GM12878 (cell line): Measurements from ENCODE around the gene ASIC4. TPM values are rescaled to one million over a fixed set of nuclear protein-coding genes. Genes with fewer than 3 reads are reported as not detected.

Experiments
- ATAC-seq: fragments of 200-7000 bp; cut with Tn5 transposase; 3 replicates; pipeline ENCODE4 v1.9.1; 2020; ENCODE audit warnings: mild to moderate bottlenecking, moderate library complexity
- BruUV-seq: library from RNA; stranded (reverse); fragments of 400-500 nt; replicated peaks from 2 replicates; lab custom pipeline; 2021; lab: Mats Ljungman, UMichigan
- CTCF ChIA-PET: fragments of 300-600 bp; sonication (Branson Sonifier 250); formaldehyde crosslinking; extraction: SDS; loops from one replicate; lab custom pipeline; 2021; ENCODE audit warnings: inconsistent platforms; lab: Yijun Ruan, JAX
- POLR2A ChIA-PET: fragments of 350-600 bp; formaldehyde crosslinking; extraction: SDS; loops from one replicate; lab custom pipeline; 2021; ENCODE audit warnings: inconsistent platforms; lab: Charles Lee
- RAD21 ChIA-PET: fragments of 300-600 bp; sonication (Branson Sonifier 250); formaldehyde crosslinking; loops from one replicate; lab custom pipeline; 2023; ENCODE audit warnings: antibody characterized with exemption; ENCODE audit not compliant: unreplicated experiment; lab: Charles Lee
- SMC1A ChIA-PET: fragments of 300-600 bp; sonication (Branson Sonifier 250); formaldehyde crosslinking; loops from one replicate; lab custom pipeline; 2023; ENCODE audit not compliant: unreplicated experiment, uncharacterized antibody; lab: Charles Lee
- DNase-seq: peaks from one replicate; pipeline ENCODE4 v3.0.0-alpha.2; 2011; ENCODE audit warnings: low read depth, low spot score
- FAIRE-seq: peaks from 3 replicates; lab custom pipeline; 2011; peaks lifted over from hg19 to GRCh38; lab: Jason Lieb, UNC
- H2AFZ ChIP-seq: 2 replicates; pipeline ENCODE4 v1.6.0; 2011; ENCODE audit warnings: low read depth, low read length, control low read depth; ENCODE audit not compliant: control insufficient read depth
- H3K27ac ChIP-seq: 2 replicates; pipeline ENCODE4 v1.5.1; 2011; ENCODE audit warnings: control low read depth; ENCODE audit not compliant: control insufficient read depth, insufficient read depth
- H3K27me3 ChIP-seq, 2 experiments: replicated peaks in 1 of 2; 2 replicates each; pipeline versions ENCODE4 v1.6.0 to v1.6.1; 2011; ENCODE audit warnings: low read length in 1 of 2; ENCODE audit not compliant: control insufficient read depth in 2 of 2, insufficient read depth in 2 of 2
- H3K36me3 ChIP-seq, 2 experiments: 2 replicates each; pipeline ENCODE4 v1.5.1; 2011; ENCODE audit warnings: low read length in 1 of 2; ENCODE audit not compliant: control insufficient read depth in 2 of 2, insufficient read depth in 2 of 2
- H3K4me1 ChIP-seq: 2 replicates; pipeline ENCODE4 v1.6.1; 2011; ENCODE audit warnings: mild to moderate bottlenecking, low read length, moderate library complexity, mixed read lengths; ENCODE audit not compliant: control insufficient read depth, insufficient read depth
- H3K4me2 ChIP-seq: 2 replicates; pipeline ENCODE4 v1.6.0; 2011; ENCODE audit warnings: control low read depth; ENCODE audit not compliant: control insufficient read depth, insufficient read depth
- H3K4me3 ChIP-seq: fragments of 200-600 bp; sonication (generic); 2 replicates; pipeline ENCODE4 v1.5.1; 2016
- H3K79me2 ChIP-seq: 2 replicates; pipeline ENCODE4 v1.6.0; 2011; ENCODE audit warnings: low read length; ENCODE audit not compliant: control insufficient read depth, insufficient read depth
- H3K9ac ChIP-seq: 2 replicates; pipeline ENCODE4 v1.8.0; 2011; ENCODE audit warnings: low read length, control low read depth, mixed read lengths; ENCODE audit not compliant: control insufficient read depth, insufficient read depth
- H3K9me3 ChIP-seq: replicated peaks from 3 replicates; pipeline ENCODE4 v1.5.1; 2011; ENCODE audit warnings: mild to moderate bottlenecking, low read length; ENCODE audit not compliant: control insufficient read depth, insufficient read depth
- H4K20me1 ChIP-seq: 2 replicates; pipeline ENCODE4 v1.6.0; 2011; ENCODE audit not compliant: control insufficient read depth, insufficient read depth
- BACH1 ChIP-seq: fragments of 450-650 bp; IDR thresholded peaks from 2 replicates; pipeline ENCODE4 v1.6.1; 2017; ENCODE audit warnings: mild to moderate bottlenecking, borderline replicate concordance
- EGR1 ChIP-seq, 2 experiments: IDR thresholded peaks; 1 replicate in 1 of 2; 2 replicates in 1 of 2; pipeline ENCODE4 v1.6.1; 2011 to 2012; ENCODE audit warnings: low read depth in 2 of 2, low read length in 2 of 2, borderline replicate concordance in 1 of 2, mild to moderate bottlenecking in 1 of 2, moderate library complexity in 1 of 2
- ESRRA ChIP-seq: IDR thresholded peaks from 2 replicates; pipeline ENCODE4 v1.6.1; 2012; ENCODE audit warnings: mild to moderate bottlenecking, low read length, improper control_type of control experiment
- NBN ChIP-seq: fragments of 450-650 bp; IDR thresholded peaks from 2 replicates; pipeline ENCODE4 v1.6.1; 2016
- NFYB ChIP-seq: IDR thresholded peaks from 2 replicates; pipeline ENCODE4 v1.6.1; 2011; ENCODE audit warnings: low read depth, mild to moderate bottlenecking, low read length, improper control_type of control experiment, moderate library complexity; ENCODE audit not compliant: insufficient read depth
- RB1 ChIP-seq: fragments of 450-650 bp; formaldehyde crosslinking; IDR thresholded peaks from 2 replicates; pipeline ENCODE4 v1.6.1; 2017; ENCODE audit warnings: mild to moderate bottlenecking, borderline replicate concordance
- WGBS: methylation state at CpG from one replicate; pipeline ENCODE4 v1.1.6; 2016; ENCODE audit warnings: low lambda C conversion rate; ENCODE audit not compliant: insufficient replicate concordance, insufficient coverage; ENCODE audit errors: missing lambda C conversion rate; 5-methylcytosine and 5-hydroxymethylcytosine counted together
- in situ Hi-C: fragments of 300-500 bp; cut with MboI; formaldehyde crosslinking; loops from 9 replicates; pipeline ENCODE4 v1.14.3; 2018; ENCODE audit warnings: mixed read lengths
- intact Hi-C: fragments of 100-400 bp; cut with micrococcal nuclease; formaldehyde crosslinking; loops from one replicate; pipeline ENCODE4 v1.14.2; 2022; ENCODE audit not compliant: unreplicated experiment
- polyA plus RNA-seq, 11 experiments: library from polyadenylated mRNA; depleted of rRNA in 4 of 11; unstranded in 6 of 11; stranded (reverse) in 5 of 11; fragments of >200 nt; fragmentation: Nextera tagmentation in 4 of 11; fragmentation: Illumina TruSeq in 1 of 11; extraction: Ambion mirVana in 4 of 11; extraction: Trizol in 1 of 11; gene quantifications; 1 replicate in 1 of 11; 2 replicates in 10 of 11; pipeline versions ENCODE4 v1.2.1 to v1.2.3, GENCODE V29; 2011 to 2016; ENCODE audit warnings: inconsistent platforms in 2 of 11, missing spikeins in 2 of 11, low read depth in 1 of 11
- total RNA-seq, 4 experiments: library from RNA; depleted of rRNA in 3 of 4; stranded (reverse); fragments of >200 nt in 3 of 4; fragmentation: Illumina TruSeq in 1 of 4; extraction: Trizol in 1 of 4; gene quantifications; 2 replicates each; pipeline versions ENCODE4 v1.2.1 to v1.2.3, GENCODE V29; 2013 to 2021
- TF ChIP-seq, protein P1 (sequence below): fragments of 450-650 bp; IDR thresholded peaks from 2 replicates; pipeline ENCODE4 v1.6.1; 2018; ENCODE audit warnings: borderline replicate concordance, mild to moderate bottlenecking; ENCODE audit not compliant: partially characterized antibody

Gene ASIC4
- total and polyA plus RNA-seq, 10 of the 15 experiments (the other 5 are each of a cell fraction or from before 2014, with no cell fraction given) = 0.01 TPM; not detected in 9

DNA sequence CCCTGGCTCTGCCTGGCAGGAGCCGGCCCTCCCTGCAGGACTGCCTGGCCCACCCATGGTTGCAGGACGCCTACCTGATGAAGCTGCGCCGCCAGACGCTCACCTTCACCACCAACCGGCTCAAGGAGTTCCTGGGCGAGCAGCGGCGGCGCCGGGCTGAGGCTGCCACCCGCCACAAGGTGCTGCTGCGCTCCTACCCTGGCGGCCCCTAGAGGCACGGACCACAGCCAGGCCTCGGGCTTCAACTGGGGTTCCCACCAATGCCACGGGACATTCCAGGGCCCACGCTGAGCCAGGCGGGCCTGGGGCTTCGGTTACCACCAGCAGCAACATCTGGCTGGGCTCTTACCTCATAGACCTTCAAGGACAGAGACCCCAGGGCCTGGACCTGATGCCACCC, 21.7 kb upstream of the ASIC4 start:
- ChIA-PET POLR2A (no interaction called here), RAD21 (no interaction called here), CTCF (interaction anchor here (1.9 to 11.4 kb wide), 2 partner anchors 36 to 90 kb away, joined by 9 to 224 read pairs; no protein-coding TSS in a partner anchor), SMC1A (interaction anchor here (0.9 to 1.2 kb wide), 2 partner anchors 35 to 37 kb away, joined by 3 to 4 read pairs; no protein-coding TSS in a partner anchor)
- Histone ChIP-seq H2AFZ (no peak overlapping the region), H3K79me2 (no peaks in the 10 kb centered on the region), H3K9ac (no peak overlapping the region), H3K4me2 (no peak overlapping the region), H4K20me1 (no peaks in the 10 kb centered on the region), H3K9me3 (no peaks in the 10 kb centered on the region; the same call in 2 of the 3 replicates), H3K36me3 (no peaks in the 10 kb centered on the region), H3K4me3 (no peak overlapping the region), H3K27me3 (peaks cover 15% of the 10 kb centered on the region in 2 experiments), H3K4me1 (peaks cover 3% of the 10 kb centered on the region; the same call in 1 of the 2 replicates), H3K27ac (no peak overlapping the region)
- no peak for DNase-seq
- in situ Hi-C loops = no loop called here
- 34% methylated on average over 19 of the region's 20 CpGs for WGBS
- ATAC-seq = no peak
- no TSS peak for BruUV-seq
- no peak for TF ChIP-seq NBN
- no peak for TF ChIP-seq NFYB
- no peak for TF ChIP-seq ESRRA
- TF ChIP-seq EGR1 (IDR thresholded peaks at IDR 0.05; ENCODE audit: borderline replicate concordance in 1 of 2, low read depth in 2 of 2, low read length in 2 of 2) = no peak
- no peak for TF ChIP-seq RB1
- intact Hi-C loops = no loop called here
- FAIRE-seq = no peak

DNA sequence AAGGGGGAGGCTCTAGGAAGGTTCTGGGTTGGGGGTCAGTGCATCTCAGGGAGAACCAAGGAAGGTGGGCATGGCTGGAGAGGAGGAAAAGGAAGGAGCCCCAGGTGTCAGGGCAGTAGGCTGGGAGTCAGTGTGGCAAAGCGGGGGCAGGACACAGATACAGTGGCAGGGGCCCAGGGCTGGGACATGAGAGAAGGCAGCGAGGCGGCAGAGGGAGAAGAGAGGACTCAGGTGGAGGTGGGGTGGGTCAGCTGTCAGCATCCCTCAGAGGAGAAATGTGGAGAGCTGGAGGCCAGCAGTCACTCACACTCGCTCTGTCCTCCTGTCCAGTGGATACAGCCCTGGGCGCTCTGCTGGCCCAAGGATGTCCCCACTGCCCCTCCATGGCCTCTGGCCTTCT, 21.2 kb upstream of the ASIC4 start:
- BruUV-seq = no TSS peak

More for the DNA sequence above, 21.2 kb upstream of the ASIC4 start:
- Histone ChIP-seq H3K4me1 (peaks cover 6% of the 10 kb centered on the region), H4K20me1 (no peaks in the 10 kb centered on the region), H3K9me3 (no peaks in the 10 kb centered on the region; the same call in 2 of the 3 replicates), H3K4me3 (no peak overlapping the region), H3K27ac (no peak overlapping the region), H3K9ac (no peak overlapping the region), H3K36me3 (no peaks in the 10 kb centered on the region), H2AFZ (no peak overlapping the region), H3K27me3 (peaks cover 13 to 15% of the 10 kb centered on the region in 2 experiments), H3K79me2 (no peaks in the 10 kb centered on the region), H3K4me2 (no peak overlapping the region)
- in situ Hi-C loops (no loop called here), intact Hi-C loops (no loop called here)
- SMC1A ChIA-PET = no interaction called here
- RAD21 ChIA-PET = no interaction called here
- POLR2A ChIA-PET = no interaction called here
- ATAC-seq = no peak
- TF ChIP-seq, protein P1, sequence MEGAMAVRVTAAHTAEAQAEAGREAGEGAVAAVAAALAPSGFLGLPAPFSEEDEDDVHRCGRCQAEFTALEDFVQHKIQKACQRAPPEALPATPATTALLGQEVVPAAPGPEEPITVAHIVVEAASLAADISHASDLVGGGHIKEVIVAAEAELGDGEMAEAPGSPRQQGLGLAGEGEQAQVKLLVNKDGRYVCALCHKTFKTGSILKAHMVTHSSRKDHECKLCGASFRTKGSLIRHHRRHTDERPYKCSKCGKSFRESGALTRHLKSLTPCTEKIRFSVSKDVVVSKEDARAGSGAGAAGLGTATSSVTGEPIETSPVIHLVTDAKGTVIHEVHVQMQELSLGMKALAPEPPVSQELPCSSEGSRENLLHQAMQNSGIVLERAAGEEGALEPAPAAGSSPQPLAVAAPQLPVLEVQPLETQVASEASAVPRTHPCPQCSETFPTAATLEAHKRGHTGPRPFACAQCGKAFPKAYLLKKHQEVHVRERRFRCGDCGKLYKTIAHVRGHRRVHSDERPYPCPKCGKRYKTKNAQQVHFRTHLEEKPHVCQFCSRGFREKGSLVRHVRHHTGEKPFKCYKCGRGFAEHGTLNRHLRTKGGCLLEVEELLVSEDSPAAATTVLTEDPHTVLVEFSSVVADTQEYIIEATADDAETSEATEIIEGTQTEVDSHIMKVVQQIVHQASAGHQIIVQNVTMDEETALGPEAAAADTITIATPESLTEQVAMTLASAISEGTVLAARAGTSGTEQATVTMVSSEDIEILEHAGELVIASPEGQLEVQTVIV = peak; percentile 8
- TF ChIP-seq BACH1 = no peak
- CTCF ChIA-PET = interaction anchor here (0.7 to 11.4 kb wide), 2 partner anchors 35 to 104 kb away, joined by 3 to 224 read pairs; no protein-coding TSS in a partner anchor
- DNase-seq = no peak
- FAIRE-seq = no peak
- 55% methylated on average over 5 of the region's 5 CpGs for WGBS
